ENCODE results near the gene DARS2.

Gene DARS2

DNA sequence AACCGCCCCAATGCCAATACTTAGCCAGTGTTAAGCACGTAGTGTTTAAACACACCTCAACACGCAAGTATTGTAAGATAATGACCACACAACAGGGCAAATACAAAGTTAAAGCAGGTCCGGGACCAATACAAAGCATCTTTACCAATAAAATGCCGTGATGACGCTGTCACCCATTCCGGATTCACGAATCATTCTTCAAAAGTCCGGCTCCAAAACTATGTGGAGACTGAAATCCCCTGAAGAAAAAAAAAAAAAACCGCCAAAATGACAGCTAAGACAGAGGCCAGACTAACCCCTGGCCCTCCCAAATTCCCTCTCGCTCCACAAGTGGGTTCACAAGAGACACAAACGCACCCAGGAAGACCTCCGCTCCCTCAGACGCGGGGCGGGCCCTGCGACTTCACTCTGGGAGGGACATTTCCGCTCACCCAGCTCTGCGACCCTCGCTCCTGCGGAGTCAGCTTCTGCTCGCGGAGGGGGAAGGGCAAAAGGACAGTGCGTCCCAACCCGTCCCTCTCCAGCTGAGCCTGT lies 625 bp upstream of the DARS2 start:
- H2BK5ac ChIP-seq (ENCODE audit: low read length) = peak overlapping the region; percentile 47
- peak overlapping the region; percentile 65 for H3K18ac ChIP-seq (ENCODE audit: low read length)
- H2BK120ac ChIP-seq (ENCODE audit: low read depth, low read length) = no peak overlapping the region
- H4K8ac ChIP-seq (ENCODE audit: low read depth, low read length) = peak overlapping the region; percentile 15
- H3K27ac ChIP-seq (ENCODE audit: low read depth, low read length) = peak overlapping the region; percentile 79
- no CpG with 5 or more reads among the region's 25 CpGs for whole genome bisulfite sequencing (ENCODE audit: extremely low coverage, insufficient coverage, low lambda C conversion rate)
- peak overlapping the region; percentile 96 for H2AK5ac ChIP-seq (ENCODE audit: low read length)
- no peaks in the 10 kb centered on the region for H3K27me3 ChIP-seq (ENCODE audit: insufficient read depth, low read length, poor library complexity)
- H3K4me1 ChIP-seq (ENCODE audit: control insufficient read depth, low read depth, low read length) = peaks cover 2% of the 10 kb centered on the region
- H3K56ac ChIP-seq (ENCODE audit: low read length) = peak overlapping the region; percentile 96
- peak overlapping the region; percentile 88 for H3K9ac ChIP-seq (ENCODE audit: low read length)
- H4K5ac ChIP-seq (ENCODE audit: low read length) = peak overlapping the region; percentile 12
- H3K4me3 ChIP-seq (ENCODE audit: low read length) = peak overlapping the region; percentile 100
- no peak overlapping the region for H3K23ac ChIP-seq (ENCODE audit: low read length)
- peaks cover 36% of the 10 kb centered on the region for H3K79me2 ChIP-seq (ENCODE audit: control insufficient read depth, insufficient read depth, low read length)
- peaks cover 6% of the 10 kb centered on the region for H3K79me1 ChIP-seq (ENCODE audit: low read length)
- H3K4me2 ChIP-seq (ENCODE audit: low read length) = peak overlapping the region; percentile 90
- no peak overlapping the region for H2BK15ac ChIP-seq (replicated peaks; ENCODE audit: low read depth)
- H3K36me3 ChIP-seq (ENCODE audit: control insufficient read depth, insufficient read depth, low read length) = no peaks in the 10 kb centered on the region
- DNase-seq = no peak
- peak overlapping the region; percentile 77 for H3K4ac ChIP-seq (ENCODE audit: low read depth, low read length)

- Histone ChIP-seq H3K4me2 (ENCODE audit: low read length) (no peak overlapping the region), H3K4ac (ENCODE audit: low read depth, low read length) (no peak overlapping the region), H3K79me2 (ENCODE audit: control insufficient read depth, insufficient read depth, low read length) (peaks cover 15% of the 10 kb centered on the region), H3K36me3 (ENCODE audit: control insufficient read depth, insufficient read depth, low read length) (no peaks in the 10 kb centered on the region), H2BK15ac (replicated peaks; ENCODE audit: low read depth) (no peak overlapping the region), H3K4me3 (ENCODE audit: low read length) (no peak overlapping the region), H2BK5ac (ENCODE audit: low read length) (no peak overlapping the region), H3K18ac (ENCODE audit: low read length) (no peak overlapping the region), H3K79me1 (ENCODE audit: low read length) (peaks cover 4% of the 10 kb centered on the region), H2AK5ac (ENCODE audit: low read length) (no peak overlapping the region), H3K56ac (ENCODE audit: low read length) (no peak overlapping the region), H4K5ac (ENCODE audit: low read length) (no peak overlapping the region), H3K27ac (ENCODE audit: low read depth, low read length) (no peak overlapping the region), H3K9ac (ENCODE audit: low read length) (no peak overlapping the region), H2BK120ac (ENCODE audit: low read depth, low read length) (no peak overlapping the region), H4K8ac (ENCODE audit: low read depth, low read length) (no peak overlapping the region), H3K27me3 (ENCODE audit: insufficient read depth, low read length, poor library complexity) (no peaks in the 10 kb centered on the region), H3K23ac (ENCODE audit: low read length) (no peak overlapping the region), H3K4me1 (ENCODE audit: control insufficient read depth, low read depth, low read length) (peaks cover 2% of the 10 kb centered on the region)
- no peak for DNase-seq
- no CpG with 5 or more reads among the region's 2 CpGs for WGBS (ENCODE audit: extremely low coverage, insufficient coverage, low lambda C conversion rate)
Observed at GRCh38 chr1:173827611-173828010, 3.1 kb downstream of the DARS2 start.

DNA sequence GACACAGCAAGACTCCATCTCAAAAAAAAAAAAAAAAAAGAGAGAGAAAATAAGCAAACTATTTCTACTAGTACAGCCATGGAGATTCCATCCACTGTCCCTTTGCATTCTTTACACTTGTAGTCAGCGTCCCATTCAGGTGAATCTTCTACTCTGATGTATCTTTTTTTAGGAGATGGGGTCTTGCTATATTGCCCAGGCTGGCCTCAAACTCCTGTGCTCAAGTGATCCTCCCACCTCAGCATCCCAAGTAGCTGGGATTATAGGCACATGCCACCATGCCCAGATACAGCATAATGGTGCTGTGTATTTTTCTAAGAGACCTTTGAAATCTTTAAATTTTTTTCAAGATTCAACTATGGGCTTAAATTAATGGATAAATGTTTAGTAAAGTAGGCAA lies 8.3 kb downstream of the DARS2 start:
- no CpG with 5 or more reads among the region's 1 CpG for WGBS (ENCODE audit: extremely low coverage, insufficient coverage, low lambda C conversion rate)
- Histone ChIP-seq H3K4me3 (ENCODE audit: low read length) (no peak overlapping the region), H2BK120ac (ENCODE audit: low read depth, low read length) (no peak overlapping the region), H2BK15ac (replicated peaks; ENCODE audit: low read depth) (no peak overlapping the region), H3K4me2 (ENCODE audit: low read length) (no peak overlapping the region), H3K56ac (ENCODE audit: low read length) (no peak overlapping the region), H4K5ac (ENCODE audit: low read length) (no peak overlapping the region), H3K79me2 (ENCODE audit: control insufficient read depth, insufficient read depth, low read length) (no peaks in the 10 kb centered on the region), H2BK5ac (ENCODE audit: low read length) (no peak overlapping the region), H3K27ac (ENCODE audit: low read depth, low read length) (no peak overlapping the region), H3K23ac (ENCODE audit: low read length) (no peak overlapping the region), H3K4ac (ENCODE audit: low read depth, low read length) (no peak overlapping the region), H3K9ac (ENCODE audit: low read length) (no peak overlapping the region), H3K79me1 (ENCODE audit: low read length) (no peaks in the 10 kb centered on the region), H3K18ac (ENCODE audit: low read length) (no peak overlapping the region), H2AK5ac (ENCODE audit: low read length) (no peak overlapping the region), H3K27me3 (ENCODE audit: insufficient read depth, low read length, poor library complexity) (no peaks in the 10 kb centered on the region), H4K8ac (ENCODE audit: low read depth, low read length) (no peak overlapping the region), H3K36me3 (ENCODE audit: control insufficient read depth, insufficient read depth, low read length) (no peaks in the 10 kb centered on the region), H3K4me1 (ENCODE audit: control insufficient read depth, low read depth, low read length) (no peaks in the 10 kb centered on the region)
- DNase-seq = no peak

- Histone ChIP-seq H3K4me3 (ENCODE audit: low read length) (no peak overlapping the region), H3K79me2 (ENCODE audit: control insufficient read depth, insufficient read depth, low read length) (no peaks in the 10 kb centered on the region), H4K5ac (ENCODE audit: low read length) (no peak overlapping the region), H2BK15ac (replicated peaks; ENCODE audit: low read depth) (no peak overlapping the region), H3K27ac (ENCODE audit: low read depth, low read length) (no peak overlapping the region), H3K36me3 (ENCODE audit: control insufficient read depth, insufficient read depth, low read length) (peaks cover 3% of the 10 kb centered on the region), H3K4me2 (ENCODE audit: low read length) (no peak overlapping the region), H3K4ac (ENCODE audit: low read depth, low read length) (no peak overlapping the region), H3K56ac (ENCODE audit: low read length) (no peak overlapping the region), H3K79me1 (ENCODE audit: low read length) (no peaks in the 10 kb centered on the region), H3K4me1 (ENCODE audit: control insufficient read depth, low read depth, low read length) (peaks cover 6% of the 10 kb centered on the region), H2BK120ac (ENCODE audit: low read depth, low read length) (no peak overlapping the region), H2BK5ac (ENCODE audit: low read length) (no peak overlapping the region), H3K9ac (ENCODE audit: low read length) (no peak overlapping the region), H3K23ac (ENCODE audit: low read length) (no peak overlapping the region), H4K8ac (ENCODE audit: low read depth, low read length) (no peak overlapping the region), H2AK5ac (ENCODE audit: low read length) (no peak overlapping the region), H3K27me3 (ENCODE audit: insufficient read depth, low read length, poor library complexity) (no peaks in the 10 kb centered on the region), H3K18ac (ENCODE audit: low read length) (no peak overlapping the region)
- no CpG with 5 or more reads among the region's 4 CpGs for WGBS (ENCODE audit: extremely low coverage, insufficient coverage, low lambda C conversion rate)
- no peak for DNase-seq
Observed at GRCh38 chr1:173852105-173852504, 27.6 kb downstream of the DARS2 start.

- H3K18ac ChIP-seq (ENCODE audit: low read length) = peak overlapping the region; percentile 86
- peaks cover 3% of the 10 kb centered on the region for H3K36me3 ChIP-seq (ENCODE audit: control insufficient read depth, insufficient read depth, low read length)
- WGBS (ENCODE audit: extremely low coverage, insufficient coverage, low lambda C conversion rate) = no CpG with 5 or more reads among the region's 5 CpGs
- peak overlapping the region; percentile 59 for H2BK5ac ChIP-seq (ENCODE audit: low read length)
- no peaks in the 10 kb centered on the region for H3K79me1 ChIP-seq (ENCODE audit: low read length)
- no peak overlapping the region for H2BK120ac ChIP-seq (ENCODE audit: low read depth, low read length)
- no peaks in the 10 kb centered on the region for H3K27me3 ChIP-seq (ENCODE audit: insufficient read depth, low read length, poor library complexity)
- H3K56ac ChIP-seq (ENCODE audit: low read length) = peak overlapping the region; percentile 70
- H3K4ac ChIP-seq (ENCODE audit: low read depth, low read length) = no peak overlapping the region
- peak; percentile 99 for DNase-seq
- no peak overlapping the region for H3K4me3 ChIP-seq (ENCODE audit: low read length)
- no peak overlapping the region for H2AK5ac ChIP-seq (ENCODE audit: low read length)
- H4K8ac ChIP-seq (ENCODE audit: low read depth, low read length) = no peak overlapping the region
- no peaks in the 10 kb centered on the region for H3K79me2 ChIP-seq (ENCODE audit: control insufficient read depth, insufficient read depth, low read length)
- H3K27ac ChIP-seq (ENCODE audit: low read depth, low read length) = peak overlapping the region; percentile 88
- peak overlapping the region; percentile 26 for H3K9ac ChIP-seq (ENCODE audit: low read length)
- peaks cover 6% of the 10 kb centered on the region for H3K4me1 ChIP-seq (ENCODE audit: control insufficient read depth, low read depth, low read length)
- H3K23ac ChIP-seq (ENCODE audit: low read length) = no peak overlapping the region
- no peak overlapping the region for H4K5ac ChIP-seq (ENCODE audit: low read length)
- peak overlapping the region; percentile 87 for H2BK15ac ChIP-seq (replicated peaks; ENCODE audit: low read depth)
- no peak overlapping the region for H3K4me2 ChIP-seq (ENCODE audit: low read length)
Observed at GRCh38 chr1:173853074-173853473, 28.6 kb downstream of the DARS2 start.

GRCh38 chr1:173856014-173856413 lies 31.5 kb downstream of the DARS2 start:
- Histone ChIP-seq H2AK5ac (ENCODE audit: low read length) (no peak overlapping the region), H3K9ac (ENCODE audit: low read length) (no peak overlapping the region), H3K4ac (ENCODE audit: low read depth, low read length) (no peak overlapping the region), H4K5ac (ENCODE audit: low read length) (no peak overlapping the region), H3K4me1 (ENCODE audit: control insufficient read depth, low read depth, low read length) (peaks cover 6% of the 10 kb centered on the region), H2BK5ac (ENCODE audit: low read length) (no peak overlapping the region), H3K23ac (ENCODE audit: low read length) (no peak overlapping the region), H3K79me2 (ENCODE audit: control insufficient read depth, insufficient read depth, low read length) (no peaks in the 10 kb centered on the region), H3K18ac (ENCODE audit: low read length) (no peak overlapping the region), H3K79me1 (ENCODE audit: low read length) (no peaks in the 10 kb centered on the region), H3K4me2 (ENCODE audit: low read length) (no peak overlapping the region), H4K8ac (ENCODE audit: low read depth, low read length) (no peak overlapping the region), H3K56ac (ENCODE audit: low read length) (no peak overlapping the region), H2BK120ac (ENCODE audit: low read depth, low read length) (no peak overlapping the region), H2BK15ac (replicated peaks; ENCODE audit: low read depth) (no peak overlapping the region), H3K27me3 (ENCODE audit: insufficient read depth, low read length, poor library complexity) (no peaks in the 10 kb centered on the region), H3K36me3 (ENCODE audit: control insufficient read depth, insufficient read depth, low read length) (peaks cover 3% of the 10 kb centered on the region), H3K4me3 (ENCODE audit: low read length) (no peak overlapping the region), H3K27ac (ENCODE audit: low read depth, low read length) (no peak overlapping the region)
- WGBS (ENCODE audit: extremely low coverage, insufficient coverage, low lambda C conversion rate) = no CpG with 5 or more reads among the region's 1 CpG
- DNase-seq = no peak
